PC-3 (cell line): ENCODE data around the gene LAYN.

Experiments
- EZH2 ChIP-seq: fragments of 300-600 bp; sonication (generic); IDR thresholded peaks from one replicate; pipeline ENCODE4 v1.6.1; 2017; ENCODE audit warnings: antibody characterized with exemption, mild to moderate bottlenecking, low read length; ENCODE audit not compliant: unreplicated experiment
- EZH2phosphoT487 ChIP-seq: fragments of 300-600 bp; sonication (generic); IDR thresholded peaks from 2 replicates; pipeline ENCODE4 v1.6.1; 2018; ENCODE audit warnings: mild to moderate bottlenecking, antibody characterized with exemption, low read length, borderline replicate concordance
- TF ChIP-seq, protein P1 (sequence below): fragments of 300-600 bp; sonication (generic); conservative IDR thresholded peaks from 2 replicates; pipeline ENCODE4 v1.5.1; 2017; ENCODE audit warnings: antibody characterized with exemption, low read depth, mild to moderate bottlenecking, low read length

DNA sequence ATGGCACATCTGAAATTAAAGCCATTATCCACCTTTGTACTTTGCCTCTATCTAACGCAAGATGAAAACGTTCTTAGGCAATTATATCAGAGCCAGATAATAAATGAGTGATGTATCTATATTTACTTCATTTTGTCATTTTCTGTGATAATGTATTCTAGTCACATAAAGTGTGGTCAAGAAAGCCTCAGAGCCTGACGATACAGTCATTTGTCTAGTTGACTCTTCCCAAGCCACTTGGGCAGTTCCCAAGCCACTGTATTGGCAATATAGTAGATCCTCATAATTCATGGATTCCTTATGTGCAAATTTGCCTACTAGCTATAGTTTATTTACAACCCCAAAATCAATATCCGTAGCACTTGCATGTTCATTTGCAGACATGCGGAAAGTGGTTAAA is 18.1 kb upstream of the LAYN start:
- TF ChIP-seq EZH2, result no peak
- TF ChIP-seq, protein P1, sequence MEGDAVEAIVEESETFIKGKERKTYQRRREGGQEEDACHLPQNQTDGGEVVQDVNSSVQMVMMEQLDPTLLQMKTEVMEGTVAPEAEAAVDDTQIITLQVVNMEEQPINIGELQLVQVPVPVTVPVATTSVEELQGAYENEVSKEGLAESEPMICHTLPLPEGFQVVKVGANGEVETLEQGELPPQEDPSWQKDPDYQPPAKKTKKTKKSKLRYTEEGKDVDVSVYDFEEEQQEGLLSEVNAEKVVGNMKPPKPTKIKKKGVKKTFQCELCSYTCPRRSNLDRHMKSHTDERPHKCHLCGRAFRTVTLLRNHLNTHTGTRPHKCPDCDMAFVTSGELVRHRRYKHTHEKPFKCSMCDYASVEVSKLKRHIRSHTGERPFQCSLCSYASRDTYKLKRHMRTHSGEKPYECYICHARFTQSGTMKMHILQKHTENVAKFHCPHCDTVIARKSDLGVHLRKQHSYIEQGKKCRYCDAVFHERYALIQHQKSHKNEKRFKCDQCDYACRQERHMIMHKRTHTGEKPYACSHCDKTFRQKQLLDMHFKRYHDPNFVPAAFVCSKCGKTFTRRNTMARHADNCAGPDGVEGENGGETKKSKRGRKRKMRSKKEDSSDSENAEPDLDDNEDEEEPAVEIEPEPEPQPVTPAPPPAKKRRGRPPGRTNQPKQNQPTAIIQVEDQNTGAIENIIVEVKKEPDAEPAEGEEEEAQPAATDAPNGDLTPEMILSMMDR, result no peak
- no peak for TF ChIP-seq EZH2phosphoT487
